Fibroblast of lung (primary cell): ENCODE data around the gene LMAN2. TPM values are rescaled to one million over a fixed set of nuclear protein-coding genes. Genes with fewer than 3 reads are reported as not detected.

Experiments used
- DNase-seq, 2 donors: peaks; one replicate each; pipeline versions ENCODE4 v3.0.0 to v3.0.0-alpha.2; 2010; ENCODE audit warnings: low read depth in 2 of 2
- H2AFZ ChIP-seq: 2 replicates; pipeline ENCODE4 v1.5.1; 2012; ENCODE audit warnings: low read length, control low read depth, inconsistent platforms
- H3K27ac ChIP-seq: 2 replicates; pipeline ENCODE4 v1.5.1; 2011; ENCODE audit warnings: low read length, control low read depth; ENCODE audit not compliant: insufficient read depth
- H3K27me3 ChIP-seq: 2 replicates; pipeline ENCODE4 v1.5.1; 2011; ENCODE audit warnings: mild to moderate bottlenecking, low read length; ENCODE audit not compliant: control insufficient read depth, insufficient read depth
- H3K36me3 ChIP-seq: 2 replicates; pipeline ENCODE4 v1.5.1; 2011; ENCODE audit warnings: low read length; ENCODE audit not compliant: control insufficient read depth, insufficient read depth
- H3K4me1 ChIP-seq: 2 replicates; pipeline ENCODE4 v1.5.1; 2011; ENCODE audit warnings: low read length; ENCODE audit not compliant: control insufficient read depth, insufficient read depth; ENCODE audit errors: extremely low read depth
- H3K4me2 ChIP-seq: 2 replicates; pipeline ENCODE4 v1.5.1; 2011; ENCODE audit warnings: low read length, control low read depth; ENCODE audit not compliant: insufficient read depth; ENCODE audit errors: extremely low read depth
- H3K4me3 ChIP-seq, 4 experiments: fragments of 200-600 bp in 1 of 4; sonication (generic) in 1 of 4; replicated peaks in 1 of 4; 2 replicates each; pipeline ENCODE4 v1.5.1; 2011 to 2016; ENCODE audit warnings: low read length in 4 of 4, low read depth in 3 of 4, mild to moderate bottlenecking in 3 of 4, control low read depth in 2 of 4, inconsistent platforms in 1 of 4, mixed read lengths in 1 of 4; ENCODE audit not compliant: insufficient read depth in 1 of 4; ENCODE audit errors: control extremely low read depth in 1 of 4
- H3K79me2 ChIP-seq: 2 replicates; pipeline ENCODE4 v1.5.1; 2012; ENCODE audit warnings: mild to moderate bottlenecking, low read length, inconsistent platforms; ENCODE audit not compliant: control insufficient read depth, insufficient read depth
- H3K9ac ChIP-seq: 2 replicates; pipeline ENCODE4 v1.5.1; 2011; ENCODE audit warnings: mild to moderate bottlenecking, low read length, control low read depth; ENCODE audit not compliant: insufficient read depth
- H3K9me3 ChIP-seq: 2 replicates; pipeline ENCODE4 v1.5.1; 2012; ENCODE audit warnings: low read depth, low read length; ENCODE audit not compliant: control insufficient read depth, insufficient read depth
- H4K20me1 ChIP-seq: 2 replicates; pipeline ENCODE4 v1.5.1; 2011; ENCODE audit warnings: low read length; ENCODE audit not compliant: control insufficient read depth, insufficient read depth; ENCODE audit errors: extremely low read depth
- EZH2 ChIP-seq: IDR thresholded peaks from 2 replicates; pipeline ENCODE4 v1.5.1; 2012; ENCODE audit warnings: low read length, control low read depth, mild to moderate bottlenecking; ENCODE audit errors: missing control alignments
- polyA plus RNA-seq, 2 donors: library from polyadenylated mRNA; depleted of rRNA in 1 of 2; stranded (reverse) in 1 of 2; unstranded in 1 of 2; fragments of >200 nt; gene quantifications; 2 replicates each; pipeline ENCODE4 v1.2.1, GENCODE V29; 2011 to 2012; ENCODE audit warnings: missing spikeins in 1 of 2
- total RNA-seq: library from RNA; depleted of rRNA; stranded (reverse); fragments of >200 nt; gene quantifications from 2 replicates; pipeline ENCODE4 v1.2.1, GENCODE V29; 2014
- TF ChIP-seq, protein P1 (sequence below), 2 donors: IDR thresholded peaks in 1 of 2; conservative IDR thresholded peaks in 1 of 2; 1 replicate in 1 of 2; 2 replicates in 1 of 2; pipeline ENCODE4 v1.5.1; 2011 to 2012; ENCODE audit warnings: low read length in 2 of 2, control low read depth in 1 of 2, inconsistent platforms in 1 of 2, low read depth in 1 of 2, mild to moderate bottlenecking in 1 of 2

Gene LMAN2
- total and polyA plus RNA-seq, 2 donors (not counting 1 experiment from before 2014, with no cell fraction given) = 145 to 396 TPM

DNA sequence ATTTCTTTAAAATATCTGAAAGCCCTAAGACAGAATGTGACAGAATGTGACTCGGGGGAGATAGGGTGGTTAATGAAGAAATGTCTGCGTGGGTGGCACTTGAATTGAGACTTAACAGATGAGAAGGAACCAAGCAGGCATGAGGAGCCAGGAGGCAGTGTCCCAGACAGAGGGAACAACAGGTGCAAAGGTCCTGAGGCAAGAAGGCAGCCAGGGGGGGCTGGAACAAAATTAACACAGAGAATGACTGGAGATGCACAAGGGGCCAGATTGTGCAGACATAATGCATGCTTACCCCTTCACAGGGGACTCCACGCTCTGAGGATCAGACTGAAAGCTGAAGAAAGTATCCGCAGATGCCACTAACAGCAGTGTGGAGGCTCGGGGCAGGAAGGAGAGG, 1.7 kb downstream of the LMAN2 start:
- H3K4me2 ChIP-seq = peak overlapping the region; percentile 75

DNA sequence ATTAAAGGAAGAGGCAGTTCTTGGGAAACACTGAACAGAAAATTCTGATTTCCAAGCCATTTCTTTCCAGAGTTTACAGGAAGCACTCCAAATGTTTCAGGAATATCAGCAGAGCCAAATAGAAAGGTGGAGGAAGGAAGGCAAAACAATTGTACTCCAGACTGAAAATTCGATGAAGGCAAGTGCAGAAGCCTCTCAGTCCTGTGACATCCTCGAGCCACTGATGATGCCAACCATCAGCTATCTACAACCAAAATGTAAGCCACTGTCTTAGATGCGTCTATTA, 2.2 kb downstream of the LMAN2 start:
- H2AFZ ChIP-seq = no peak overlapping the region
- H4K20me1 ChIP-seq = no peaks in the 10 kb centered on the region
- H3K27ac ChIP-seq = no peak overlapping the region
- H3K79me2 ChIP-seq = peaks cover 50% of the 10 kb centered on the region
- H3K9ac ChIP-seq = no peak overlapping the region
- no peaks in the 10 kb centered on the region for H3K9me3 ChIP-seq
- no peak for DNase-seq
- no peaks in the 10 kb centered on the region for H3K27me3 ChIP-seq
- H3K4me2 ChIP-seq = peak overlapping the region; percentile 40
- TF ChIP-seq, protein P1, sequence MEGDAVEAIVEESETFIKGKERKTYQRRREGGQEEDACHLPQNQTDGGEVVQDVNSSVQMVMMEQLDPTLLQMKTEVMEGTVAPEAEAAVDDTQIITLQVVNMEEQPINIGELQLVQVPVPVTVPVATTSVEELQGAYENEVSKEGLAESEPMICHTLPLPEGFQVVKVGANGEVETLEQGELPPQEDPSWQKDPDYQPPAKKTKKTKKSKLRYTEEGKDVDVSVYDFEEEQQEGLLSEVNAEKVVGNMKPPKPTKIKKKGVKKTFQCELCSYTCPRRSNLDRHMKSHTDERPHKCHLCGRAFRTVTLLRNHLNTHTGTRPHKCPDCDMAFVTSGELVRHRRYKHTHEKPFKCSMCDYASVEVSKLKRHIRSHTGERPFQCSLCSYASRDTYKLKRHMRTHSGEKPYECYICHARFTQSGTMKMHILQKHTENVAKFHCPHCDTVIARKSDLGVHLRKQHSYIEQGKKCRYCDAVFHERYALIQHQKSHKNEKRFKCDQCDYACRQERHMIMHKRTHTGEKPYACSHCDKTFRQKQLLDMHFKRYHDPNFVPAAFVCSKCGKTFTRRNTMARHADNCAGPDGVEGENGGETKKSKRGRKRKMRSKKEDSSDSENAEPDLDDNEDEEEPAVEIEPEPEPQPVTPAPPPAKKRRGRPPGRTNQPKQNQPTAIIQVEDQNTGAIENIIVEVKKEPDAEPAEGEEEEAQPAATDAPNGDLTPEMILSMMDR (conservative IDR thresholded peaks at IDR 0.05 in 1 of 2, IDR thresholded peaks at IDR 0.05 in 1 of 2; ENCODE audit: low read depth in 1 of 2, low read length in 2 of 2) = no peak
- TF ChIP-seq EZH2 = no peak
- H3K36me3 ChIP-seq = peaks cover 2% of the 10 kb centered on the region
- no peak overlapping the region for H3K4me3 ChIP-seq
- H3K4me1 ChIP-seq = peaks cover 9% of the 10 kb centered on the region

More for the DNA sequence above, 1.7 kb downstream of the LMAN2 start:
- no peaks in the 10 kb centered on the region for H4K20me1 ChIP-seq
- H3K4me1 ChIP-seq = peaks cover 9% of the 10 kb centered on the region
- H2AFZ ChIP-seq = no peak overlapping the region
- no peak overlapping the region for H3K9ac ChIP-seq
- H3K9me3 ChIP-seq = no peaks in the 10 kb centered on the region
- peaks cover 2% of the 10 kb centered on the region for H3K36me3 ChIP-seq
- H3K4me3 ChIP-seq = peak overlapping the region in 2 of 4 experiments; percentile 97 to 99
- DNase-seq = no peak
- H3K27me3 ChIP-seq = no peaks in the 10 kb centered on the region
- peaks cover 50% of the 10 kb centered on the region for H3K79me2 ChIP-seq
- TF ChIP-seq, protein P1 (conservative IDR thresholded peaks at IDR 0.05 in 1 of 2, IDR thresholded peaks at IDR 0.05 in 1 of 2; ENCODE audit: low read depth in 1 of 2, low read length in 2 of 2) = no peak
- TF ChIP-seq EZH2 = no peak
- H3K27ac ChIP-seq = no peak overlapping the region

DNA sequence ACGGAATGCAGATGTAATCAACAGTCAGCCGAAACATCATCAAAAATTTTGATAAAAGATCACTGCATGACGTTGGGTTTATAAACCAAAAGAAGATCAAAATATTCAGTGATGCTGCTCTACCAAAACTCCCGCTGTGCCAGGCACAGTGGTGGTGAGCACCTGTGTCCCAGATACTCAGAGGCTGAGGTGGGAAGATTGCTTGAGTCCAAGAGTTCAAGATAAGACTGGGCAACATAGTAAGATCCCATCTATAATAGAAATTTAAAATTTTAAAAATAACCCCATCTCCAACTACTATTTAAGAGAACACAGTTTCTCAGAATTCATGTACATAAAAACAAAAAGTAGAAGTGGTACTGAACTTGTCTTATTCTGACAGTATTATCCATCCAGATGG, 3.8 kb downstream of the LMAN2 start:
- Histone ChIP-seq H2AFZ (no peak overlapping the region), H3K4me3 (no peak overlapping the region), H3K9me3 (no peaks in the 10 kb centered on the region), H4K20me1 (no peaks in the 10 kb centered on the region), H3K79me2 (peaks cover 57% of the 10 kb centered on the region), H3K4me2 (peak overlapping the region; percentile 4), H3K27ac (no peak overlapping the region), H3K36me3 (peaks cover 3% of the 10 kb centered on the region), H3K27me3 (no peaks in the 10 kb centered on the region), H3K9ac (no peak overlapping the region), H3K4me1 (peaks cover 9% of the 10 kb centered on the region)
- TF ChIP-seq, protein P1 (conservative IDR thresholded peaks at IDR 0.05 in 1 of 2, IDR thresholded peaks at IDR 0.05 in 1 of 2; ENCODE audit: low read depth in 1 of 2, low read length in 2 of 2) = no peak
- no peak for TF ChIP-seq EZH2
- DNase-seq = no peak
